SK-N-MC (cell line): ENCODE results near the gene TES.
"Not testable (repeated sequence)": the region's sequence is repeated elsewhere in the genome, so short reads cannot be mapped to it uniquely, and the experiment has no call there.

ENCODE experiments used
- DNase-seq: peaks from one replicate; pipeline ENCODE4 v3.0.0-alpha.2; 2011; ENCODE audit warnings: low read depth, low spot score
- H3K27ac ChIP-seq: fragments of 200-600 bp; sonication (generic); 2 replicates; pipeline ENCODE4 v1.5.1; 2016; ENCODE audit warnings: mixed run types
- H3K36me3 ChIP-seq: fragments of 200-600 bp; sonication (generic); 2 replicates; pipeline ENCODE4 v1.6.1; 2017; ENCODE audit warnings: antibody characterized with exemption, low read length, mixed read lengths; ENCODE audit not compliant: insufficient read depth
- H3K4me3 ChIP-seq: fragments of 200-600 bp; sonication (generic); 2 replicates; pipeline ENCODE4 v1.5.1; 2016
- H3K9ac ChIP-seq: fragments of 200-600 bp; sonication (generic); 2 replicates; pipeline ENCODE4 v1.8.0; 2017; ENCODE audit warnings: mixed run types, mixed read lengths; ENCODE audit not compliant: insufficient read length
- H3K9me3 ChIP-seq: fragments of 200-600 bp; sonication (generic); 2 replicates; pipeline ENCODE4 v1.6.1; 2017; ENCODE audit warnings: low read depth, mild to moderate bottlenecking, antibody characterized with exemption, low read length, moderate library complexity, mixed read lengths
- EZH2 ChIP-seq: fragments of 200-600 bp; sonication (generic); IDR thresholded peaks from one replicate; pipeline ENCODE4 v1.6.1; 2017; ENCODE audit warnings: antibody characterized with exemption
- FOXP2 ChIP-seq: optimal IDR thresholded peaks from 2 replicates; pipeline ENCODE3; 2011; ENCODE audit warnings: mild to moderate bottlenecking, moderate library complexity; ENCODE audit not compliant: insufficient read depth; ENCODE audit errors: extremely low read length, control extremely low read depth
- POLR2AphosphoS5 ChIP-seq: IDR thresholded peaks from 2 replicates; pipeline ENCODE4 v1.6.1; 2012; ENCODE audit warnings: mild to moderate bottlenecking, low read depth, low read length, borderline replicate concordance

Gene TES

GRCh38 chr7:116169060-116169459 is 41.3 kb upstream of the TES start:
- no peak for DNase-seq
- no peak overlapping the region for H3K27ac ChIP-seq
- no peaks in the 10 kb centered on the region for H3K9me3 ChIP-seq
- H3K9ac ChIP-seq, result no peak overlapping the region
- H3K4me3 ChIP-seq, result no peak overlapping the region
- no peak for TF ChIP-seq FOXP2
- no peak for TF ChIP-seq EZH2
- no peak for TF ChIP-seq POLR2AphosphoS5
- H3K36me3 ChIP-seq, result no peaks in the 10 kb centered on the region

- no peak for TF ChIP-seq FOXP2
- no peak for TF ChIP-seq POLR2AphosphoS5
- no peak for TF ChIP-seq EZH2
These were observed 40.2 kb upstream of the TES start for GRCh38 chr7:116170180-116170579.

GRCh38 chr7:116171094-116171493 is 39.2 kb upstream of the TES start:
- Histone ChIP-seq H3K4me3 (no peak overlapping the region), H3K36me3 (no peaks in the 10 kb centered on the region), H3K27ac (no peak overlapping the region), H3K9me3 (no peaks in the 10 kb centered on the region; the same call in 1 of the 2 replicates), H3K9ac (no peak overlapping the region)
- no peak for DNase-seq
- no peak for TF ChIP-seq POLR2AphosphoS5
- no peak for TF ChIP-seq FOXP2

More at GRCh38 chr7:116170180-116170579, 40.2 kb upstream of the TES start:
- no peaks in the 10 kb centered on the region for H3K36me3 ChIP-seq
- no peak overlapping the region for H3K9ac ChIP-seq
- no peak overlapping the region for H3K27ac ChIP-seq
- no peaks in the 10 kb centered on the region; the same call in 1 of the 2 replicates for H3K9me3 ChIP-seq
- H3K4me3 ChIP-seq, result no peak overlapping the region
- DNase-seq, result no peak

- Histone ChIP-seq H3K27ac (no peak overlapping the region), H3K36me3 (no peaks in the 10 kb centered on the region), H3K9ac (peak overlapping the region; percentile 38), H3K9me3 (no peaks in the 10 kb centered on the region; the same call in 1 of the 2 replicates), H3K4me3 (no peak overlapping the region)
- no peak for DNase-seq
- no peak for TF ChIP-seq POLR2AphosphoS5
- no peak for TF ChIP-seq EZH2
- no peak for TF ChIP-seq FOXP2
These were observed 38.0 kb upstream of the TES start for GRCh38 chr7:116172353-116172752.

- Histone ChIP-seq H3K36me3 (no peaks in the 10 kb centered on the region), H3K4me3 (no peak overlapping the region), H3K9ac (peak overlapping the region; percentile 60), H3K27ac (peak overlapping the region; percentile 70; the same call in 1 of the 2 replicates), H3K9me3 (no peaks in the 10 kb centered on the region; the same call in 1 of the 2 replicates)
- DNase-seq, result peak; percentile 82
- TF ChIP-seq EZH2 (no peak), POLR2AphosphoS5 (no peak), FOXP2 (no peak)
These were observed 37.0 kb upstream of the TES start for GRCh38 chr7:116173051-116174028.

- not testable (repeated sequence) for H3K4me3 ChIP-seq, H3K27ac ChIP-seq, H3K9ac ChIP-seq, DNase-seq, H3K36me3 ChIP-seq, H3K9me3 ChIP-seq
These were observed 35.2 kb upstream of the TES start for GRCh38 chr7:116175095-116175494.

- TF ChIP-seq POLR2AphosphoS5 (no peak), EZH2 (no peak), FOXP2 (no peak)
- no peak overlapping the region for H3K27ac ChIP-seq
- no peak for DNase-seq
These were observed 34.1 kb upstream of the TES start for GRCh38 chr7:116176226-116176625.

GRCh38 chr7:116177009-116177408 is 33.3 kb upstream of the TES start:
- Histone ChIP-seq H3K36me3 (no peaks in the 10 kb centered on the region), H3K27ac (no peak overlapping the region)
- no peak for TF ChIP-seq EZH2

More at GRCh38 chr7:116176226-116176625, 34.1 kb upstream of the TES start:
- no peaks in the 10 kb centered on the region for H3K36me3 ChIP-seq
- H3K9ac ChIP-seq, result no peak overlapping the region
- no peaks in the 10 kb centered on the region; the same call in 1 of the 2 replicates for H3K9me3 ChIP-seq
- H3K4me3 ChIP-seq, result no peak overlapping the region

GRCh38 chr7:116180302-116180701 is 30.0 kb upstream of the TES start:
- Histone ChIP-seq H3K4me3 (0 out of 2 replicates have a peak overlapping the region, but pooled peaks have one; percentile 30), H3K9ac (no peak overlapping the region), H3K27ac (no peak overlapping the region), H3K9me3 (peaks cover 7% of the 10 kb centered on the region; the same call in 1 of the 2 replicates), H3K36me3 (0 out of 2 replicates have a peak, but pooled peaks cover 4% of the 10 kb centered on the region)
- DNase-seq, result no peak
- TF ChIP-seq POLR2AphosphoS5 (no peak), FOXP2 (no peak), EZH2 (no peak)

More at GRCh38 chr7:116177009-116177408, 33.3 kb upstream of the TES start:
- Histone ChIP-seq H3K9me3 (no peaks in the 10 kb centered on the region; the same call in 1 of the 2 replicates), H3K4me3 (no peak overlapping the region), H3K9ac (no peak overlapping the region)
- DNase-seq, result no peak
